K562 (cell line): ENCODE results near the gene MYPN.

Experiments used
- ATF4 ChIP-seq: fragments of 450-650 bp; formaldehyde crosslinking; IDR thresholded peaks from 2 replicates; pipeline ENCODE4 v1.4.0; 2022; ENCODE audit warnings: mild to moderate bottlenecking, moderate library complexity
- CTCF ChIP-seq, 3 experiments: IDR thresholded peaks in 2 of 3; conservative IDR thresholded peaks in 1 of 3; 2 replicates each; pipeline ENCODE4 v1.5.1; 2011 to 2012; ENCODE audit warnings: low read length in 3 of 3, mild to moderate bottlenecking in 3 of 3, control low read depth in 2 of 3, improper control_type of control experiment in 1 of 3, inconsistent platforms in 1 of 3, low read depth in 1 of 3, mixed read lengths in 1 of 3, moderate library complexity in 1 of 3; ENCODE audit not compliant: insufficient read depth in 2 of 3
- EGR1 ChIP-seq: fragments of 450-650 bp; conservative IDR thresholded peaks from 2 replicates; pipeline ENCODE4 v1.6.1; 2017; ENCODE audit warnings: mild to moderate bottlenecking
- ESRRA ChIP-seq: fragments of 450-650 bp; IDR thresholded peaks from 2 replicates; pipeline ENCODE4 v1.6.1; 2014; ENCODE audit warnings: low read depth, mild to moderate bottlenecking, moderate library complexity, borderline replicate concordance
- HDGF ChIP-seq: fragments of 450-650 bp; IDR thresholded peaks from 2 replicates; pipeline ENCODE4 v1.6.1; 2016
- NFATC3 ChIP-seq: fragments of 450-650 bp; IDR thresholded peaks from 2 replicates; pipeline ENCODE4 v1.6.1; 2017; ENCODE audit warnings: mild to moderate bottlenecking
- POLR2A ChIP-seq: fragments of 450-650 bp; conservative IDR thresholded peaks from 2 replicates; pipeline ENCODE4 v1.6.1; 2016
- SAFB2 ChIP-seq: fragments of 200-400 bp; formaldehyde crosslinking; IDR thresholded peaks from 2 replicates; pipeline ENCODE4 v1.6.1; 2018; ENCODE audit warnings: borderline replicate concordance, low read length, low read depth, moderate library complexity; ENCODE audit not compliant: severe bottlenecking
- ZBTB49 ChIP-seq: sonication (generic); formaldehyde crosslinking; IDR thresholded peaks from 2 replicates; pipeline ENCODE4 v1.8.0; 2022; ENCODE audit warnings: missing genetic modification reagents, mild to moderate bottlenecking, borderline replicate concordance
- ZNF512 ChIP-seq: IDR thresholded peaks from 2 replicates; pipeline ENCODE4 v1.6.1; 2016; ENCODE audit warnings: missing genetic modification characterization, missing compliant biosample characterization
- ZNF583 ChIP-seq: fragments of 250-450 bp; sonication (Bioruptor Pico); IDR thresholded peaks from 2 replicates; pipeline ENCODE4 v1.4.0; 2020

- no peak for TF ChIP-seq ZBTB49 (CRISPR knock-in tag)
- TF ChIP-seq HDGF: no peak
- no peak for TF ChIP-seq ATF4 (CRISPR knock-in tag)
- TF ChIP-seq ZNF512 (tag): no peak
- TF ChIP-seq CTCF (IDR thresholded peaks at IDR 0.05 in 2 of 3, conservative IDR thresholded peaks at IDR 0.05 in 1 of 3; ENCODE audit: insufficient read depth in 2 of 3, low read depth in 1 of 3, low read length in 3 of 3): no peak
- no peak for TF ChIP-seq EGR1
- TF ChIP-seq NFATC3: no peak
- no peak for TF ChIP-seq POLR2A
- no peak for TF ChIP-seq ZNF583 (CRISPR knock-in tag)
- TF ChIP-seq ESRRA: no peak
- TF ChIP-seq SAFB2: no peak
Observed at GRCh38 chr10:68139448-68140272, 30.4 kb downstream of the MYPN start.
